ENCODE results near the gene MINDY4.

Gene MINDY4

DNA sequence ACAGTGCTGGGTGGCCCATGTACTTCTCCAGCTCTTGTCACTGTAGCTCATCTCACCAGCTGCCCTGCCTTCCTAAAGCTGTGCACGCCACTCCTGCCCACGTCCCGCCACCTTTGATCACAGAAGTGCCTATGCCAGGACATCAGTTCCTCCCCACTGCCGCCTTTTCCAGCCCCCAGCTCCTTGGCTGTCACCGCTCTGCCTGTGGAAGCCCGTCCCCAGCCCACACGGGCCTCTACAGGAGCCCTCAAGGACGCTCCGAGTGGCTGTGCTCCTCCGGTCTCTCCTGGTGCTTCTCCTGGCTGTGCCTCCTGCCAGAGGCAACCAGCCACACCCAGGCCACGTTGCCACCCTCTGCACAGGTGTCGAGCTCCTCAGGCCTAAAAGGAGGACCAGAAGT lies 38.6 kb upstream of the MINDY4 start:
- peaks cover 68% of the 10 kb centered on the region for H3K27me3 ChIP-seq (ENCODE audit: control insufficient read depth, insufficient read depth, low read length)
- H3K36me3 ChIP-seq (ENCODE audit: insufficient read depth, low read length) = no peaks in the 10 kb centered on the region
- no peaks in the 10 kb centered on the region for H3K4me1 ChIP-seq (ENCODE audit: control insufficient read depth, insufficient read depth, low read length)
- no peaks in the 10 kb centered on the region for H3K9me3 ChIP-seq (replicated peaks; ENCODE audit: low read length)
- no peak overlapping the region for H3K9ac ChIP-seq (ENCODE audit: low read depth, low read length)
- no peak overlapping the region for H3K4me3 ChIP-seq (ENCODE audit: low read length)
- H3K4me2 ChIP-seq (ENCODE audit: low read length) = no peak overlapping the region

DNA sequence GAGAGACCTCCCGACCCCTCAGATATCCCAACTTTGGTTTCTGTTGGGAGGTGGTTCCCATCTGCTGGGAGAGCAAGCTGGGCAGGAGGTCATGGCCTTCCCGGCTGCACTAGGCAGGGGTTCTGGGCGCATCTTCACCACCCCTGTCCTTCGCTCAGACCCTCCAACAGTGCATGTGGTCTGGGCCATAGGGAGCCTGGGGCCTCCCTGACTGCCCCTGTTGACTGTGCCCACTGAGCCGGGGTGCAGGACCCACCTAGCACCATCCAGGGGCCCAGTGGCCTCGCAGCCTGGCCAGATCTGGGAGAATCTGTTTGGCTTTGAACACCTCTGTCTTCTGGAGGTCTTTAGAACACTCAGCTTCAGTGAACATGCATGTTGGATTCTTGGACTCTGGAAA lies 38.0 kb upstream of the MINDY4 start:
- Histone ChIP-seq H3K4me2 (ENCODE audit: low read length) (no peak overlapping the region), H3K4me3 (ENCODE audit: low read length) (no peak overlapping the region), H3K4me1 (ENCODE audit: control insufficient read depth, insufficient read depth, low read length) (no peaks in the 10 kb centered on the region), H3K9ac (ENCODE audit: low read depth, low read length) (no peak overlapping the region), H3K27me3 (ENCODE audit: control insufficient read depth, insufficient read depth, low read length) (peaks cover 73% of the 10 kb centered on the region), H3K9me3 (replicated peaks; ENCODE audit: low read length) (no peaks in the 10 kb centered on the region), H3K36me3 (ENCODE audit: insufficient read depth, low read length) (no peaks in the 10 kb centered on the region)

DNA sequence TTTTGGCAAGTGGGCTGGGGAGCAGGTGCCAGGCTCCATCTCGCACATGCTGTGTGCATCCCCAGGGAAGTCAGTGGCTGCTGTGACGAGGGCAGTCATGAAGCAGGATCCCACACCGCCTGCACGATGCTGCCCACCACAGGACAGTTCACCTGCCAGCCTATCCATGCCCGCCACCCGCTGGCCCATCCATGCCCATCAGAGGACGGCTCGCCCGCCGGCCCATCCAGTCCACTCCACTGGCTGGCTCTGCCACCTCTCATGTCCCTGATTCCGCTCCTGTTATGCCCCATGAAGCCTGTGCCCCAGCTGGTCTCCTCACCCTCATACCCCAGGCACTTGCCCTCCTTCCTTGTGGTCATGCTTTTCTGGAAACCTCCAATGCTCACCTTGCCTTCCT lies 37.5 kb upstream of the MINDY4 start:
- Histone ChIP-seq H3K9ac (ENCODE audit: low read depth, low read length) (no peak overlapping the region), H3K36me3 (ENCODE audit: insufficient read depth, low read length) (no peaks in the 10 kb centered on the region), H3K4me3 (ENCODE audit: low read length) (no peak overlapping the region), H3K4me2 (ENCODE audit: low read length) (no peak overlapping the region), H3K27me3 (ENCODE audit: control insufficient read depth, insufficient read depth, low read length) (peaks cover 74% of the 10 kb centered on the region), H3K4me1 (ENCODE audit: control insufficient read depth, insufficient read depth, low read length) (no peaks in the 10 kb centered on the region), H3K9me3 (replicated peaks; ENCODE audit: low read length) (no peaks in the 10 kb centered on the region)

DNA sequence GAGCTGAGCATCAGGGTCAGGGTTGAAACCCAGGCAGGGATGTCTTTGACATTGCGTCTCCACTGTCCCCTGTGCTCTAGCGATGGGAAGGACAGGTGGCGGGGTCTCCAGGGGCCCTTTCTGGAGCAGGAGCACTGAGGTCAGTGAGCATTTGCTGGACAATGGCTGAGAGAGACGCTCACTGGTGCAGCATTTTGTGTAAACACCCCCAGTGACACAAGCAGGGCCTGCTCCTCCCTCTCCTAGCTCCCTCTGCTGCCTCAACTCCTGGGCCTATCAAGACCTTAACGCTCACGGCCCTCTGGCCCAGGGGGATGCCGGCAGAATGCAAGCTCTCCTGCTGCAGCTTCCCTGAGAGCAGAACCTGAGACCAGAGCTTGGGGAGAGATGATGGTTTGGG lies 36.7 kb upstream of the MINDY4 start:
- Histone ChIP-seq H3K9me3 (replicated peaks; ENCODE audit: low read length) (no peaks in the 10 kb centered on the region), H3K9ac (ENCODE audit: low read depth, low read length) (no peak overlapping the region), H3K4me1 (ENCODE audit: control insufficient read depth, insufficient read depth, low read length) (no peaks in the 10 kb centered on the region), H3K36me3 (ENCODE audit: insufficient read depth, low read length) (no peaks in the 10 kb centered on the region), H3K27me3 (ENCODE audit: control insufficient read depth, insufficient read depth, low read length) (peaks cover 73% of the 10 kb centered on the region), H3K4me3 (ENCODE audit: low read length) (no peak overlapping the region), H3K4me2 (ENCODE audit: low read length) (no peak overlapping the region)

DNA sequence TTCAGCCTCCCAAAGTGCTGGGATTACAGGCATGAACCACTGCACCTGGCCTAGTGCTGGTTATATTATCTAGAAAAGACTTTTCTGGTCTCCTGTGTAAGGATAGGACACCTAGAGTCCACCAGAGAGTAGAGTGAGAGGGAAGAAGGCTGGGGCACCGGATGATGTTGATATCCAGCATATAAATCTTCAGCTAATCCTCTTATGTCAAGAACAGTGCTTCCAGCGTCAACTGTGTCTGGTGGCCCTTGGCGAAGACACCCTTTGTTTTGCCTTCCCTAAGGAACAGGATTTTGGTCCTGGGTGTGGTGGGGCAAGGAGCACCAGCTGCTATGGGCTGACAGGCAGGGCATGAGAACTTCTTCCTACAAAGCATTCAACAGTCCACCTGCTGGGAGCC lies 35.6 kb upstream of the MINDY4 start:
- Histone ChIP-seq H3K4me2 (ENCODE audit: low read length) (no peak overlapping the region), H3K9ac (ENCODE audit: low read depth, low read length) (no peak overlapping the region), H3K4me1 (ENCODE audit: control insufficient read depth, insufficient read depth, low read length) (no peaks in the 10 kb centered on the region), H3K4me3 (ENCODE audit: low read length) (no peak overlapping the region), H3K36me3 (ENCODE audit: insufficient read depth, low read length) (no peaks in the 10 kb centered on the region), H3K27me3 (ENCODE audit: control insufficient read depth, insufficient read depth, low read length) (peaks cover 68% of the 10 kb centered on the region), H3K9me3 (replicated peaks; ENCODE audit: low read length) (no peaks in the 10 kb centered on the region)

DNA sequence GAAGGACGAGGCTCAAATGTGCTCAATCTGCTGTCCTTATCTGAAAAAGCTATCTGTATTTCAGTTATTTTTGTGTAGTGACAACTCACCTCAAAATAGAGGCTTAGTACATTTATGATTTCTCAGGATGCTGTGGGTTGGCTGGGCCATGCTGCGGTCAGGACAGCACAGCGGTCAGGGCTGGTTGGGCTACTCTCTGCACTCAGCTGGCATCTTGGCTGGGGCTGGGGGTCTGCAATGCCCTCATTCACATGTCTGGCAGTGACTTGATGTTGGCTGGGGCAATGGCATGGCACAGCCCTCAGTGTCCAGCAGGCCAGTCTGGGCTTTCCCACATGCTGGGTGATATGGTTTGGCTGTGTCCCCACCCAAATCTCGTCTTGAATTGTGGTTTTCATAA lies 34.9 kb upstream of the MINDY4 start:
- H3K36me3 ChIP-seq (ENCODE audit: insufficient read depth, low read length) = no peaks in the 10 kb centered on the region
- no peaks in the 10 kb centered on the region for H3K9me3 ChIP-seq (replicated peaks; ENCODE audit: low read length)
- no peak overlapping the region for H3K4me3 ChIP-seq (ENCODE audit: low read length)
- no peaks in the 10 kb centered on the region for H3K4me1 ChIP-seq (ENCODE audit: control insufficient read depth, insufficient read depth, low read length)
- peaks cover 62% of the 10 kb centered on the region for H3K27me3 ChIP-seq (ENCODE audit: control insufficient read depth, insufficient read depth, low read length)
- no peak overlapping the region for H3K9ac ChIP-seq (ENCODE audit: low read depth, low read length)
- no peak overlapping the region for H3K4me2 ChIP-seq (ENCODE audit: low read length)

DNA sequence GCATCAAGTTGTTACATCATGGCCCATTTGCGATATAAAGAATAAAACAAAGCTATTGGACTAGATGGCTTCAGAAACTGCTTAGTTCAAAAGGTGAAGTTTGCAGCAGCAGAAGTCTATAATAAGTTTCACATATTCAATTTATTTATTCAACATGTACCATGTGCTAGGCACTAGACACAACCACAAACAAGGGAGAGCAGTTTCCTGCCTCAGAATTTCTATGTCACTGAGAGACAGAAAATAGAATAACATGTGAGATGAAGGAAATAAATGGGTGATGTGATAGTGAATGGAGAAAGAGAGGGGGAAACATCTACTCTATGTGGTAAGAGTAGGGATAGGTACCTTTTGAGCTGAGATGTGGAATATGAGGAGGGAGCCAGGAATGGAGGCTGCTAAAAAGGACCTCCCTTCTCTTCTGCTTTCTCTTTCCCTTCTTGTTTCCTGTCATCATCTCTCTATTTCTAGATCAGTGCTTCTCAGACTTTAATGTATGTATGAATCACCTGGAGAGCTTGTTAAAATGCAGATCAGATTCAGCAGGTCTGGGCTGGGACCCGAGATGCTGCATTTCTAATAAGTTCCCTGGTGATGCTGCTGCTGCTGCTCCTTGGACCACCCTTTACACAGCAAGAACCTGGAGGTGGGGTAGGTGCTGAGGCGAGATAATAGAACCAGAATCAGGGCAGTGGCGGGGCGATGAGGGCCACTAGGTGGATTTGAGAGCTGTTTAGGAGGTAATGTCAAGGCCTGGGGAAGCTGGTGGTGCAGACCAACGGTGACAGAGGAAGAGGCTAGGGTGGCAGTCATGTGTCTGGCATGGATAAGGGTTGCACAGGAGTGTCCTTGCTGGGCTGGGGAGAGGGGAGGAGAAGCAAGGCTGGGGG lies 32.9 kb upstream of the MINDY4 start:
- H3K4me3 ChIP-seq (ENCODE audit: low read length) = no peak overlapping the region
- no peak overlapping the region for H3K4me2 ChIP-seq (ENCODE audit: low read length)
- H3K36me3 ChIP-seq (ENCODE audit: insufficient read depth, low read length) = no peaks in the 10 kb centered on the region
- no peak overlapping the region for H3K9ac ChIP-seq (ENCODE audit: low read depth, low read length)
- H3K9me3 ChIP-seq (replicated peaks; ENCODE audit: low read length) = no peaks in the 10 kb centered on the region
- H3K27me3 ChIP-seq (ENCODE audit: control insufficient read depth, insufficient read depth, low read length) = peaks cover 64% of the 10 kb centered on the region
- H3K4me1 ChIP-seq (ENCODE audit: control insufficient read depth, insufficient read depth, low read length) = no peaks in the 10 kb centered on the region

DNA sequence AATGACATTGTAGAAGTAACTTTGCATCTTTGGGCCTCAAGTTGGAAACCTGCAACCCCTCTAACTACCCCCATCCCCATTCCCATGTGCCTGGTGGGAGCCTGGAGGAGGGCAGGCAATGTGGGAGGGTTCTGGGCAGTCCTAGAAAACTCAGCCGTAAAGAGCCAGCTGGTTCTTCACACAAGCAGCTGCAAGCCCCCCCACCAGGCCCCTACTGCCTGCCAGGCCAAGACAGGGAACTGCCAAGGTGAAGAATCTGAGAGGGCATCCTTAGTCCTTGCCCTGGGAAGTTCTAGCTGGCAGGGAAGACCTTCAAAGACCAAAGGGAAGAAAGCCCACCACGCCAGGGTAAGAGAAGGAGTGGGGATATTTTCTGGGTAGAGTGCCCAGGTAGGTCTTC lies 31.5 kb upstream of the MINDY4 start:
- Histone ChIP-seq H3K9me3 (replicated peaks; ENCODE audit: low read length) (no peaks in the 10 kb centered on the region), H3K36me3 (ENCODE audit: insufficient read depth, low read length) (no peaks in the 10 kb centered on the region), H3K9ac (ENCODE audit: low read depth, low read length) (no peak overlapping the region), H3K4me1 (ENCODE audit: control insufficient read depth, insufficient read depth, low read length) (no peaks in the 10 kb centered on the region), H3K4me2 (ENCODE audit: low read length) (no peak overlapping the region), H3K4me3 (ENCODE audit: low read length) (no peak overlapping the region), H3K27me3 (ENCODE audit: control insufficient read depth, insufficient read depth, low read length) (peaks cover 50% of the 10 kb centered on the region)

DNA sequence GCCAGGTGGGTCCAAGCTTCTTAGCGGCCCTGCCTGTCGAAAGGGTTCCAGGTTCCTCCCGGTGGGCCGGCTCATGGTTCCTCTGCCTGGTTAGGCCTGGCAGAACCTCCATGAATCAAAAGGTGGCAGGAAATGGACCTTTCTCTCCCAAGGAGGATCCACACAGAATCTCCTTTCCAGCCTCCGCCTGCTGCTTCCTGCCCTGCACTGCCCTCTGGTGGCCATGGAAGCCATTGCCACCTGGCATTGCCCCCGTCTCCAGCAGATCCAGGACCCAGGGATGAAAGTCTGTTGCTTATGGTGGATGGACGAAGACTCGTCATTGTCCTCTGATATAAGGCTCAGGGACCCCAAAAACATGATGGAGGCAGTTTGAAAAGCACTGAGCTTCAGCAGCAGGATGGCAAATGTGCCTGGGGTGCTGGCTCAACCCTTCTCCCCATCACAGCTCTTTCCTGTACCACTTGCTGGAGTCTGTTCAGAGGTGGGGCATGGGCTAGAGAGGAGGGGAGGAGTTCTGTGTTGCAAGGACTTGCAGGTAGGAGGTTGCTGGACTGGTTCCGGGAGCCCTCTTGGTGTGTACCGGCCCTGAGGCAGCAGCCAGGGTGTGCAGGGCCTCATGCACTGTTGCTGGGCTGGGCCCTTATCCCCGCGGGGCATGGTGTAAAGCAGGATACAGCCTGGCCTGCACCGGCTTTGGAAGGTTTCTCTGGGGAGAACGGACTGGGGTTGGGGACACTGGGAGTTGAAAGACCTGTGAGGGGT lies 30.6 kb upstream of the MINDY4 start:
- Histone ChIP-seq H3K9ac (ENCODE audit: low read depth, low read length) (no peak overlapping the region), H3K4me3 (ENCODE audit: low read length) (no peak overlapping the region), H3K4me2 (ENCODE audit: low read length) (no peak overlapping the region), H3K36me3 (ENCODE audit: insufficient read depth, low read length) (no peaks in the 10 kb centered on the region), H3K27me3 (ENCODE audit: control insufficient read depth, insufficient read depth, low read length) (peaks cover 52% of the 10 kb centered on the region), H3K4me1 (ENCODE audit: control insufficient read depth, insufficient read depth, low read length) (no peaks in the 10 kb centered on the region), H3K9me3 (replicated peaks; ENCODE audit: low read length) (no peaks in the 10 kb centered on the region)

DNA sequence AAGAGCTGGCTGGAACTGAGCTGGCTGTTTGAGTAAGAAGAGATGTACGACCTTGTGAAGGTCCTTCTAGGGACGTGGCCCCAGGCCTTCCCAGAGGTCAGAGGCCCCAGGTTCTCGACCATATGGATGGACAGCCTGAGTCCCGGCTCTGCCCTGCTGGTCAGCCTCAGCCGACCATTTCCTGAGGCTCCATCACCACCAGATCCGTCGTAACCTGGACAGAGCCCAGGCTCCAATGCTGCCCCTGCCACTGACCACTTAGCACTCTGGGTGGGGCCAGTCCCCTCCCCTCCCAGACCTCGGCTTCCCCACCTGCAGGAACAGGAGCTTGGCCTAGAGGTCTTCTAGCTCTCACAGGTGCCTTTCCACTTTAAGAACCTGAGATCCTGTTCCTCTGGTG lies 29.9 kb upstream of the MINDY4 start:
- no peaks in the 10 kb centered on the region for H3K36me3 ChIP-seq (ENCODE audit: insufficient read depth, low read length)
- no peaks in the 10 kb centered on the region for H3K9me3 ChIP-seq (replicated peaks; ENCODE audit: low read length)
- no peaks in the 10 kb centered on the region for H3K4me1 ChIP-seq (ENCODE audit: control insufficient read depth, insufficient read depth, low read length)
- H3K4me2 ChIP-seq (ENCODE audit: low read length) = no peak overlapping the region
- H3K4me3 ChIP-seq (ENCODE audit: low read length) = no peak overlapping the region
- H3K9ac ChIP-seq (ENCODE audit: low read depth, low read length) = no peak overlapping the region
- peaks cover 46% of the 10 kb centered on the region for H3K27me3 ChIP-seq (ENCODE audit: control insufficient read depth, insufficient read depth, low read length)

DNA sequence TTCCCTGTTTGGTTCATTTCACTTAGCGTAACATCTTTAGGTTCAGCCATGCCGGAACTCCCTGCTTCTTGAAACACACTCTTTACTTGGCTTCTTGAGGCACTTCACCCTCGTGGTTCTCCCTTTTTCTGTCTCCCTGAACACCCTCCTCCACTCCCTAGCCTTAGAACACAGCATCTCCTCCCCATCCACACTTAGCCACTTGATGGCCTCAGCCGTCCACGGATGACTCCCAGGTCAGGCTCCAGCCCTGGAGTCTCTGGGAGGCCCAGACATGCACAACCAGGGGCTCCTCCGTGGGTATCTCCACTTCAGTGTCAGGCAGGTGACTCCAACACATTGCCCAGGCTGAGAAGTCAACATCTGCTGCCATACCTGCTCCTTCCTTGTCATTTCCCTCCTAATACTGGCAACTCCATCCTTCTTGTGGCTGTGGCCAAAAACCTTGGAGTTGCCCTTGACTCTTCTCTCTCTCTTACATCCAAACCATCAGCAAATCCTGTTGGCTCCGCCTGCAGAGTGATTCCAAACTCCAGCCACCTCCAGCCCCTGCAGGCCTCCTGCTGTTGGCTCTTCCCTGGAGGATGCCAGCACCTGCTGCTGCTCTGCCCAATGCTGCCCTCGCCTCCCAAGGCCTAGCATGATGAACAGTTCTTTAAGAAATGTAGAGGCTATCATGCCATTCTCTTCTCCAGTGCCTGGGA lies 27.7 kb upstream of the MINDY4 start:
- no peaks in the 10 kb centered on the region for H3K4me1 ChIP-seq (ENCODE audit: control insufficient read depth, insufficient read depth, low read length)
- no peak overlapping the region for H3K4me3 ChIP-seq (ENCODE audit: low read length)
- H3K36me3 ChIP-seq (ENCODE audit: insufficient read depth, low read length) = no peaks in the 10 kb centered on the region

More for the DNA sequence above, 27.7 kb upstream of the MINDY4 start:
- Histone ChIP-seq H3K4me2 (ENCODE audit: low read length) (no peak overlapping the region), H3K9me3 (replicated peaks; ENCODE audit: low read length) (no peaks in the 10 kb centered on the region), H3K9ac (ENCODE audit: low read depth, low read length) (no peak overlapping the region), H3K27me3 (ENCODE audit: control insufficient read depth, insufficient read depth, low read length) (peaks cover 38% of the 10 kb centered on the region)

Measured in skeletal muscle satellite cell (primary cell).